Measurements from ENCODE around the gene NID1. TPM values are rescaled to one million over a fixed set of nuclear protein-coding genes. Genes with fewer than 3 reads are reported as not detected.

Gene NID1
- total RNA-seq, 4 donors from 2014 or later, result 180 to 391 (median 250) TPM

DNA sequence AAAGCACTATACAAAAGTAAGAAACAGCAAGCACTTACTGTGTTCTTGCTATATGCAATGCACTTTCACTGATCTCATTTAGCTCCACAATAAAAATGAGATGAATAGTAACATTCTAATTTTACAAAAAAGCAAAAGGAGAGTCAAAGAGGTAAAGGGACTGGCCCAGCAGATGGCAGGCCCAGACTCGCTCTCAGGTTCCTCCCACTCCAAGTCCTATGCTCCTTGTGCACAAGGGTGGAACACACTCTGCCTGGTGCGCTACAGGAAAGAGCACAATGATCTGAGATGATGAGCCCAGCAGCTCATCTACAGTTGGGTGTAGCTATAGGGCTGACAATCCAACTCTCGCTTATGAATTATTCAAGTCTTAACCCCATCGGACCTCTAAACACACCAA, 104.1 kb downstream of the NID1 start:
- TF ChIP-seq, protein P1, sequence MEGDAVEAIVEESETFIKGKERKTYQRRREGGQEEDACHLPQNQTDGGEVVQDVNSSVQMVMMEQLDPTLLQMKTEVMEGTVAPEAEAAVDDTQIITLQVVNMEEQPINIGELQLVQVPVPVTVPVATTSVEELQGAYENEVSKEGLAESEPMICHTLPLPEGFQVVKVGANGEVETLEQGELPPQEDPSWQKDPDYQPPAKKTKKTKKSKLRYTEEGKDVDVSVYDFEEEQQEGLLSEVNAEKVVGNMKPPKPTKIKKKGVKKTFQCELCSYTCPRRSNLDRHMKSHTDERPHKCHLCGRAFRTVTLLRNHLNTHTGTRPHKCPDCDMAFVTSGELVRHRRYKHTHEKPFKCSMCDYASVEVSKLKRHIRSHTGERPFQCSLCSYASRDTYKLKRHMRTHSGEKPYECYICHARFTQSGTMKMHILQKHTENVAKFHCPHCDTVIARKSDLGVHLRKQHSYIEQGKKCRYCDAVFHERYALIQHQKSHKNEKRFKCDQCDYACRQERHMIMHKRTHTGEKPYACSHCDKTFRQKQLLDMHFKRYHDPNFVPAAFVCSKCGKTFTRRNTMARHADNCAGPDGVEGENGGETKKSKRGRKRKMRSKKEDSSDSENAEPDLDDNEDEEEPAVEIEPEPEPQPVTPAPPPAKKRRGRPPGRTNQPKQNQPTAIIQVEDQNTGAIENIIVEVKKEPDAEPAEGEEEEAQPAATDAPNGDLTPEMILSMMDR (IDR thresholded peaks at IDR 0.05; ENCODE audit: low read depth), result no peak

DNA sequence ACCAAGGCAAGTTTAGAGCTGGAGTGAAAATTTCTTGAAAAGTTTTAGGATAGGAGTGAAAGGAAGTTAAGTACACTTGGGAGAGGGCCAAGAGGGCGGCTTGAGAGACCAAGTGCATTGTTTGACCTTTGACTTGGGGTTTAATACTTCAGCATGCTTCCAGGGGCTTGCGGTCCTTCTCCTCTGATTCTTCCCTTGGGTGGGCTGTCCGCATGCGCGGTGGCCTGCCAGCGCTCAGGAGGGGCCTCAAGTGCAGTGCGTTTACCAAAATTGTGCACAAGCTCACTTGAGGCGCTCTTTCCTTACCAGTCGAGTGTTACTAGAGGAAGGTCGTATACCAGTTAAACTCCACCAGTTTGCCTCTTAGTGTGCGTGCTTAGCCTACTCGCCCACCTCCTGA, 106.9 kb downstream of the NID1 start:
- TF ChIP-seq, protein P1 (IDR thresholded peaks at IDR 0.05; ENCODE audit: low read depth), result no peak

DNA sequence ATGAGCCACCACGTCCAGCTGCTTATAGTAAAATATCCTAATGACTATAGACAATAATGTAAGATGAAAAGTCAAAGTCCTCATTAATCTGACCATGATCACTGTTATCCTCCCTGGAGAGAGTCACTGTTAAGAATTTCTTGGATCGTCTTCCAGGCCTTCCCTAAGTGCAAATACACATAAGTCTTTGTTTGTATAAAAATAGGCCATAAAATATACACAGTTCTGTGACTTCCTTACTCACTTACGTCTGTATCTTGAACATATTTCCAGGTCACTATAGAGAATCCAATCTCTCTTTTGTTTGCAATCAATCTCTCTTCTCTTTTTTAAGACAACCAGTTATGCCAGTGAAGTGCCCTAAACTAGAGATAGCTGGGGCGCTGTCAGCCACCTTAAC, 109.1 kb downstream of the NID1 start:
- TF ChIP-seq, protein P1 (IDR thresholded peaks at IDR 0.05; ENCODE audit: low read depth), result no peak

DNA sequence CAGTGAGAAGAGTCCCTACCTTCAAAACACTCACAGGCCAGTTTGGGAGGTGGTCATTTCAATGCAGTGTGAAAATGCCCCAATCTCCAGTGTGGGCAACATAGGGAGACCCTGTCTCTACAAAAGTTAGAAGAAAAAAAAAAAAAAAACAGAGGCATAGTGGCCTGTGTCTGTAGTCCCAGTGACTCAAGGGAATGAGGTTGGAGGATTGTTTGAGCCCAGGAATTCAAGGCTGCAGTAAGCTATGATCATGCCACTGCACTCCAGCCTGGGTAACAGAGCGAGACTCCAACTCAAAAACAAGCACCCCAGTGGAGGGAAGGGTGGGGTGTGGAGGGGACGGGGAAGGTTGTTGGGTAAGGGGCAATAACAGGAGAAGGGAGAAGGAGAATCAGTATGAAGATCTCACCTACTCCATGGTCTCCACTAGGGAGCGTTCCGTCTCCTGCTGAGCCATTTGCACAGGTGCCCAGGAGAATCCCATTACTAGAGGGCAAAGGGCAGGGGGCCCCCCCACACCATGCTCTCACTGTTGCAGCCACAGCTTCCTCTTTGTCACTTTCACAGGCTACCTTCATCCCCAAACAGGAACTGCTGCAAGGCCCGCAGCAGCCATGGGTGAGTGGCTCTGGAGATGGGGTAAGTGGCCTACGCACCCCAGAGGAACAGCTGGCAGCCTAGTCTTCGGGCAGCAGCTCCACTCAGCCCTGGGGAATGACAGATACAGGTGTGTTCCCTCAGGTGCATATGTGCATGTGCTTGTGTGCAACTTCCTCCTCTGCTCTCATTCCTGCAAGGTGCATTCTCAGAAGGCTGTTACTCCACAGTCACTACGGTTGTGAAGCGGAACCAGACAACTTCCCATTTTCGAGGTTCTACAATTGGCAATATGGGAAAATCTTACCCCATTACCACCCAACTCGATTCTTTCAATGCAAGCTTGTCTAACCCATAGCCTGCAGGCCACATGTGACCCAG, 110.3 kb downstream of the NID1 start:
- TF ChIP-seq, protein P1 (IDR thresholded peaks at IDR 0.05; ENCODE audit: low read depth), result no peak

DNA sequence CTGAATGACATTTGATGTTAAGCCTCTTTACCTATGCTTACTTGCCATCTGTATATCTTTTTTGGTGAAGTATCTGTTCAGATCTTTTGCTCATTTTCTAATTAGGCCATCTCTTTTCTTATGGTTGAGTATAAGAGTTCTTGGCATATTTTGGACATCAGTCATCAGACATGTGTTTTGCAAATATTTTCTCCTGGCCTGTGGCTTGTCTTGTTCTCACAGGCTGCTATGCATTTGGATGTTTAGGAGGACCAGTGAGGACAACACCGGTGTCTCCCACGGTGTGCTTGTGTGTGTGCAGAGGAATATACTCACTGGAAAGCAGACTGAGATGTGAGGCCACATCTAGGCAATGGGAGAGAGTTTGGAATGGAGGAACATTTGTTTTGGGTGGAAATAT, 111.1 kb downstream of the NID1 start:
- TF ChIP-seq, protein P1 (IDR thresholded peaks at IDR 0.05; ENCODE audit: low read depth), result no peak

DNA sequence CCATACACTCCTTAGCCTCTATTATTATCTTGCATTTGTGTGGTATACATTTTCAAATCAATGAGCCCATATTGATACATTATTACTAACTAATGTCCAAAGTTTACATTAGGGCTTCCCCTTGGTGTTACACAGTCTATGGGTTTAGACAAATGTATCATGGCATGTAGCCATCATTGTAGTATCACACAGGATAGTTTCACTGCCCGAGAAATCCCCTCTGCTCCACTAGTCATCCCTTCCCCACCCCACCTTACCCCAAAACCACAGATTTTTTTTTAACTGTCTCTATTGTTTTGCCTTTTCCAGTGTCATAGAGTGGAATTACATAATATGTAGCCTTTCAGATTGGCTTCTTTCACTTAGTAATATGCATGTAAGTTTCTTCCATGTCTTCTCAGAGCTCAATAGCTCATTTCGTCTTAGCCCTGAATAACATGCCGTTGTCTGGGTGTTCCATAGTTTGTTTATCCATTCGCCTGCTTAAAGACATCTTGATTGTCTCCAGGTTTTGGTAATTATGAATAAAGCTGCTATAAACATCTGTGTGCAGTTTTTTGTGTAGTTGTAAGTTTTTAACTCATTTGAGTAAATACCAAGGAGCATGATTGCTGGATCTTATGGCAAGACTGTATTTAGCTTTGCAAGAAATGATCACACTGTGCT, 111.8 kb downstream of the NID1 start:
- TF ChIP-seq, protein P1 (IDR thresholded peaks at IDR 0.05; ENCODE audit: low read depth), result no peak

DNA sequence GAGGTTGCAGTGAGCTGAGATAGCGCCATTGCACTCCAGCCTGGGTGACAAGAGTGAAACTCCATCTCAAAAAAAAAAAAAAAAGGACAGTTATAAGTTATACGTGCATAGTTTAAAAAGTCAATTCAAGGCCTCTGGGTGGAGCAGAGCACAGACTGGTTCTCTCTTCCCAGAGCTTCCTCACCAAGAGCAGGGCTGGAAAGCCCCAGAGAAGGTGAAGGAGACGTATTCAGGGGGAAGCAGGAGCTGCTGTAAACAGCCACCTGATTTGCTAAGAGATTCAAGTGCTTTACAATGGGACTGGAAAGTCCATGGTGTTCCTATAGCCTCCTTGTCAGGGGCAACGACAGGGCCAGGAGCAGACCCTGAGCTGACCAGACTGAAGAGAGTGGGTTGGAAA, 113.2 kb downstream of the NID1 start:
- TF ChIP-seq, protein P1 (IDR thresholded peaks at IDR 0.05; ENCODE audit: low read depth), result no peak

All from subcutaneous adipose tissue (tissue), 4 donors.